Neural progenitor cell (in vitro differentiated cells): ENCODE data around the gene PTPRK.

ENCODE experiments used
- CTCF ChIP-seq: fragments of 200-600 bp; sonication (generic); IDR thresholded peaks from 2 replicates; pipeline ENCODE4 v1.5.1; 2017; ENCODE audit warnings: antibody characterized with exemption, mild to moderate bottlenecking
- EZH2 ChIP-seq: fragments of 200-600 bp; sonication (generic); IDR thresholded peaks from 2 replicates; pipeline ENCODE4 v1.6.1; 2017; ENCODE audit warnings: antibody characterized with exemption, mild to moderate bottlenecking, moderate library complexity
- EZH2phosphoT487 ChIP-seq: fragments of 200-600 bp; sonication (generic); IDR thresholded peaks from 2 replicates; pipeline ENCODE4 v1.6.1; 2017; ENCODE audit warnings: antibody characterized with exemption

GRCh38 chr6:128410584-128410983 is 109.8 kb downstream of the PTPRK start:
- TF ChIP-seq CTCF = no peak
- no peak for TF ChIP-seq EZH2phosphoT487
- TF ChIP-seq EZH2 = no peak
